ENCODE results near the gene ALK. TPM values are rescaled to one million over a fixed set of nuclear protein-coding genes. Genes with fewer than 3 reads are reported as not detected.

Gene ALK
- total RNA-seq, 1 experiment from 2014 or later: not detected

GRCh38 chr2:29744976-29745375 lies 176.4 kb downstream of the ALK start:
- no peak overlapping the region for H3K4ac ChIP-seq (ENCODE audit: low read depth, low read length)
- no peaks in the 10 kb centered on the region for H3K4me1 ChIP-seq (ENCODE audit: insufficient read depth, low read length)
- Mint-ChIP-seq H3K36me3 (ENCODE audit: insufficient read depth in 1 of 3, low read depth in 3 of 3) (no peaks in the 10 kb centered on the region), H3K9me3 (no peaks in the 10 kb centered on the region), H3K4me3 (no peak overlapping the region), H3K27me3 (ENCODE audit: low read depth) (0 out of 2 replicates have a peak, but pooled peaks cover 4% of the 10 kb centered on the region), H3K4me1 (no peaks in the 10 kb centered on the region), H3K27ac (no peak overlapping the region)
- no peak overlapping the region for H4K91ac ChIP-seq (ENCODE audit: insufficient read length, low read depth, low read length)
- no peak overlapping the region for H2BK120ac ChIP-seq (ENCODE audit: low read depth, low read length, poor library complexity, severe bottlenecking)
- H3K79me1 ChIP-seq (ENCODE audit: insufficient read depth, low read depth, low read length, poor library complexity, severe bottlenecking): no peaks in the 10 kb centered on the region
- H2BK12ac ChIP-seq (ENCODE audit: insufficient read length, low read depth, low read length): no peak overlapping the region
- no peaks in the 10 kb centered on the region for H4K20me1 ChIP-seq (ENCODE audit: control insufficient read depth, insufficient read depth, insufficient read length)
- no peak overlapping the region for H2BK20ac ChIP-seq (ENCODE audit: low read depth, low read length, poor library complexity, severe bottlenecking)
- no peaks in the 10 kb centered on the region for H3K27me3 ChIP-seq (ENCODE audit: insufficient read depth, low read length)
- no CpG with 5 or more reads among the region's 3 CpGs for WGBS (ENCODE audit: extremely low coverage, insufficient read length, low lambda C conversion rate)
- no peak overlapping the region for H3K14ac ChIP-seq (ENCODE audit: insufficient read depth, low read length)
- no peak for DNase-seq
- H3K27ac ChIP-seq (ENCODE audit: insufficient read length, low read depth, low read length): no peak overlapping the region
- no peak for TF ChIP-seq CTCF (conservative IDR thresholded peaks at IDR 0.05)
- H2AK5ac ChIP-seq (ENCODE audit: insufficient read length, low read length): no peak overlapping the region
- no peak overlapping the region for H4K5ac ChIP-seq (ENCODE audit: insufficient read length, low read depth, low read length)
- no peak overlapping the region for H2BK15ac ChIP-seq (ENCODE audit: low read depth, low read length)
- no peak overlapping the region for H3K56ac ChIP-seq (ENCODE audit: insufficient read length, low read depth, low read length)
- H3K4me2 ChIP-seq (ENCODE audit: insufficient read depth, insufficient read length, low read length): no peak overlapping the region
- no peak overlapping the region for H2BK5ac ChIP-seq (ENCODE audit: insufficient read length, low read length)
- H3T11ph ChIP-seq (ENCODE audit: low read length): no peak overlapping the region
- no peak overlapping the region for H3K18ac ChIP-seq (ENCODE audit: insufficient read length, low read depth, low read length)
- no peaks in the 10 kb centered on the region for H3K23me2 ChIP-seq (ENCODE audit: insufficient read length, low read depth, low read length, poor library complexity, severe bottlenecking)
- H4K8ac ChIP-seq (replicated peaks; ENCODE audit: insufficient read length, low read depth, low read length): no peak overlapping the region
- no peaks in the 10 kb centered on the region for H3K9me3 ChIP-seq (ENCODE audit: control insufficient read depth, low read depth, low read length)
- no peak overlapping the region for H3K23ac ChIP-seq (ENCODE audit: insufficient read length, low read depth, low read length)
- no peak overlapping the region for H2AFZ ChIP-seq (ENCODE audit: low read length)
- no peaks in the 10 kb centered on the region for H3K79me2 ChIP-seq (ENCODE audit: insufficient read depth, low read length)
- no peak overlapping the region for H3K9ac ChIP-seq (ENCODE audit: extremely low read depth, insufficient read length, low read length)
